IPS-15b (cell line): Measurements from ENCODE around the gene PARD6A.
A peak's percentile ranks its signal among the peaks of the same experiment; 100 is the strongest.

Experiments used
- H3K27me3 ChIP-seq: one replicate; pipeline ENCODE4 v1.6.1; 2013; ENCODE audit warnings: low read length; ENCODE audit not compliant: control insufficient read depth, insufficient read depth
- H3K36me3 ChIP-seq: one replicate; pipeline ENCODE4 v1.6.1; 2013; ENCODE audit warnings: low read length; ENCODE audit not compliant: control insufficient read depth, insufficient read depth
- H3K4me1 ChIP-seq: one replicate; pipeline ENCODE4 v1.6.1; 2013; ENCODE audit warnings: mild to moderate bottlenecking, low read length; ENCODE audit not compliant: control insufficient read depth, insufficient read depth
- H3K4me3 ChIP-seq: one replicate; pipeline ENCODE4 v1.5.1; 2013; ENCODE audit warnings: low read depth, low read length
- H3K9ac ChIP-seq: one replicate; pipeline ENCODE4 v1.6.1; 2013; ENCODE audit warnings: low read depth, mild to moderate bottlenecking, low read length
- H3K9me3 ChIP-seq: one replicate; pipeline ENCODE4 v1.6.1; 2013; ENCODE audit warnings: mild to moderate bottlenecking, low read length; ENCODE audit not compliant: control insufficient read depth, insufficient read depth

Gene PARD6A

DNA sequence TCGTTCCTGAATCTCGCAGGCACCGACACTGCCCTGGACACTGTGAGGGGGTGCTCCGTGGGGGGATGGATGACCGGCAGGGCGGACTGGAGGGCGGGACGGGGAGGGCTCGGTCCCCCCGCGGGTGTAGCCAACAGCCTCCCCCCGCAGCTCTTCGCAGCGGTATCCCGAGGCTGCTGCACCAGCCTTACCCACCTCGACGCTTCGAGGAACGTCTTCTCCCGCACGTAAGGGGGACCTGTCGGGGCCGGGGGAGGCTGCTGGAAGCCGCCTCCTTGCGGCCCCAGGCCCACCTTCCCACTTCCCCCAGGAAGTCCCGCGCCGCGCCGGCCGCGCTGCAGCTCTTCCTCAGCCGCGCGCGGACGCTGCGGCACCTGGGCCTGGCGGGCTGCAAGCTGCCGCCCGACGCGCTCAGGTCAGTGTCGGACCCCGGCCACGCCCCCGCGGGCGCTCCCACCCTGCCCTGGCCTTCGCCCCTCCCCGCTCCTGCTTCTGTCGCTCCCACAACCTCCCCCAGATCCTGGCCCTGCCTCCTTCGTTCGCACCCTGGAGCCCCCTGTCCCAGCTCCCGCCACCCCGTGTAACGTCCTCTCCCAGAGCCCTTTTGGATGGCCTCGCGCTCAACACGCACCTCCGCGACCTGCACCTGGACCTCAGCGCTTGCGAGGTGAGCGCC is 12.5 kb upstream of the PARD6A start:
- peaks cover 2% of the 10 kb centered on the region for H3K36me3 ChIP-seq
- H3K27me3 ChIP-seq, result peaks cover 5% of the 10 kb centered on the region
- no peaks in the 10 kb centered on the region for H3K9me3 ChIP-seq
- H3K4me1 ChIP-seq, result peaks cover 2% of the 10 kb centered on the region
- H3K4me3 ChIP-seq, result no peak overlapping the region
- H3K9ac ChIP-seq, result no peak overlapping the region

DNA sequence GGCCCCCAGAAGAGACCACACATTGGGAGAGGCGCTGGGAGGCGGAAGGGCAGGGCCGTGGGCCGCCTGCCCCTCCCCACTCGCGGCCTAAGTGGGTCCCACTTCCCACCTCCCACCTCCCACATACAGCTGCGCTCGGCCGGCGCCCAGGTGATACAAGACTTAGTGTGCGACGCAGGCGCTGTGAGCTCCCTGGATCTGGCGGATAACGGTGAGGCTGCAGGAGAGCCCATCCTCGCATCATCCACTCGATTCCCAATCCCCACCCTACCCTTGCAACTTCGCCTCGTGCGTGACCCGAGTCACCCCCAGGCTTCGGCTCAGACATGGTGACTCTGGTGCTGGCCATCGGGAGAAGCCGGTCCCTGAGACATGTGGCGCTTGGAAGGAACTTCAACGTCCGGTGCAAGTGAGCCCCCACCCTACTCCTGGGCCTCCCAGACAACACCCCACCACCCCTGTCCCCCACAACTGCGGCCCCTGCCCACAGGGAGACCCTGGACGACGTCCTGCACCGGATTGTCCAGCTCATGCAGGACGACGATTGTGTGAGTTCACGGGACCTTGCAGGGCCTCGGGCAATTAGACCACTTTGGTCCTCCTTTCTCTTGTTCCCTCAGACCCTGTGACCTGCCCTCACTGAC is 11.9 kb upstream of the PARD6A start:
- H3K9ac ChIP-seq, result no peak overlapping the region
- no peaks in the 10 kb centered on the region for H3K9me3 ChIP-seq
- peaks cover 5% of the 10 kb centered on the region for H3K27me3 ChIP-seq
- no peak overlapping the region for H3K4me3 ChIP-seq
- H3K36me3 ChIP-seq, result peaks cover 2% of the 10 kb centered on the region
- H3K4me1 ChIP-seq, result peaks cover 2% of the 10 kb centered on the region

DNA sequence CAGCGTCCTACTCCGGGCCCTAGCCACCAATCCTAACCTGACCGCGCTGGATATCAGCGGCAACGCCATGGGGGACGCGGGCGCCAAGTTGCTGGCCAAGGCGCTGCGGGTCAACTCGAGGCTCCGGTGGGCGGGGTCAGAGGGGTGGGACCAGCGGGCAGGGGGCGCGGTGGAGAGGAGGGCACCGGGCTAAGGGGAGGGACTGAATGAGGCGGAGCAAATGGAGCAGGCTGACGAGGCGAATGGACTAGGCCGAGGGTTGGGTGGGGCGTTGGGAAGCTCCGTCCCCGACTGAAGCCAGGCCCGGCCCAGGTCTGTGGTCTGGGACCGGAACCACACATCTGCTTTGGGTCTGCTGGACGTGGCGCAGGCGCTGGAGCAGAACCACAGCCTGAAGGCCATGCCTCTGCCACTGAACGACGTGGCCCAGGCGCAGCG is 11.2 kb upstream of the PARD6A start:
- Histone ChIP-seq H3K36me3 (peaks cover 2% of the 10 kb centered on the region), H3K27me3 (peaks cover 5% of the 10 kb centered on the region), H3K4me3 (no peak overlapping the region), H3K9me3 (no peaks in the 10 kb centered on the region), H3K4me1 (peaks cover 2% of the 10 kb centered on the region), H3K9ac (no peak overlapping the region)

DNA sequence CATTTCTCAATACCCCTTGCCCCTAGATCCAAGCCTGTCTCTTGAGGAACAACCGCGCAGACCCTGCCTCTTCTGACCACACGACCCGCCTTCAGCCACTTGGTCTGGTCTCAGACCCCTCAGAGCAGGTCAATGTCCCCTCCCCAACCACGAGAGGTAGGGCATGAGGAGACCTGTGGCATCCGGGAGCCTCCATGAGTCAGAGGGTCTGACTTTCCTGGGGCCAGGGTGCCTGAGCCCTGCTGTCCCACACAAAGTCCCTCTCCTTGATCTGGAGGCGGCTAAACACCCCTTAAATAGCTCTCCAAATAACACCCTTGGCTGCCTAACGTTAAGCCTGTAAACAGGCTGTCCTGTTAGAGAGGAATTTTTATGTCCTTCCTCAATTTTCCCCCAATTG is 10.7 kb upstream of the PARD6A start:
- Histone ChIP-seq H3K36me3 (peaks cover 2% of the 10 kb centered on the region), H3K9me3 (no peaks in the 10 kb centered on the region), H3K9ac (no peak overlapping the region), H3K4me3 (no peak overlapping the region), H3K27me3 (peaks cover 5% of the 10 kb centered on the region), H3K4me1 (peaks cover 2% of the 10 kb centered on the region)

DNA sequence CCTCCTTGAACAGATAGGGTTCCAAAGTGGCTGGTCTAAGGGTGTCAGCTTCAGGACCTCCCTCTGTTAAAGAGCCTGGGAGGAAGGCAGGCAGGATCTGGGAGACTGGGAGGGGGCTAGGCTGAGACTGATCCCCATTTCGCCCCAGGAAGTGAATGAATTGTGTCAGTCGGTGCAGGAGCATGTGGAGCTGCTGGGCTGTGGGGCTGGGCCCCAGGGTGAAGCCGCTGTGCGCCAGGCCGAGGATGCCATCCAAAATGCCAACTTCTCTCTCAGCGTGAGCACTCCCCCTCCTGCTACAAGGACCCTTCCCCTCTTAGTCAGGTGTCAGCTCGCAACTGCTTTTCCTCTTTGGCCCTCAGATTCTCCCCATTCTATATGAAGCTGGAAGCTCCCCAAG is 9.7 kb upstream of the PARD6A start:
- peaks cover 2% of the 10 kb centered on the region for H3K36me3 ChIP-seq
- peaks cover 5% of the 10 kb centered on the region for H3K27me3 ChIP-seq
- no peak overlapping the region for H3K9ac ChIP-seq

DNA sequence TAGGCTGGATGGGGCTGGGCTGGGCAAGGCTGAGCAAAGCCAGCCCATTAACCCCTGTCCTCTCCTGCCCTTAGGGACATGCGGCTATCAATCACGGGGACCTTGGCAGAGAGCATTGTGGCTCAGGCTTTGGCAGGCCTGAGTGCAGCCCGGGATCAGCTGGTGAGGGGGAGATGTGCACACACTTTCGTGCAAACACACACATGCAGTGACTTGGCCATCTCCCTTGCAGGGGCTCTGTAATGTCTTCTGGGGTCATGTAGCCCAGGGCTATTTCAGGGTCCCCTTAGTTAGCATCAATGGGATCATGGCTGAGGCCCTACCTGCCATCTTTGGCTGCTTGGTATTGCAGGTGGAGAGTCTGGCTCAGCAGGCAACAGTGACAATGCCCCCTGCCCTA is 8.9 kb upstream of the PARD6A start:
- peaks cover 2% of the 10 kb centered on the region for H3K4me1 ChIP-seq
- H3K9ac ChIP-seq, result no peak overlapping the region
- no peaks in the 10 kb centered on the region for H3K9me3 ChIP-seq
- H3K4me3 ChIP-seq, result no peak overlapping the region
- H3K36me3 ChIP-seq, result peaks cover 4% of the 10 kb centered on the region
- H3K27me3 ChIP-seq, result peaks cover 5% of the 10 kb centered on the region

More for the DNA sequence above, 9.7 kb upstream of the PARD6A start:
- Histone ChIP-seq H3K4me3 (no peak overlapping the region), H3K4me1 (peaks cover 2% of the 10 kb centered on the region), H3K9me3 (no peaks in the 10 kb centered on the region)

DNA sequence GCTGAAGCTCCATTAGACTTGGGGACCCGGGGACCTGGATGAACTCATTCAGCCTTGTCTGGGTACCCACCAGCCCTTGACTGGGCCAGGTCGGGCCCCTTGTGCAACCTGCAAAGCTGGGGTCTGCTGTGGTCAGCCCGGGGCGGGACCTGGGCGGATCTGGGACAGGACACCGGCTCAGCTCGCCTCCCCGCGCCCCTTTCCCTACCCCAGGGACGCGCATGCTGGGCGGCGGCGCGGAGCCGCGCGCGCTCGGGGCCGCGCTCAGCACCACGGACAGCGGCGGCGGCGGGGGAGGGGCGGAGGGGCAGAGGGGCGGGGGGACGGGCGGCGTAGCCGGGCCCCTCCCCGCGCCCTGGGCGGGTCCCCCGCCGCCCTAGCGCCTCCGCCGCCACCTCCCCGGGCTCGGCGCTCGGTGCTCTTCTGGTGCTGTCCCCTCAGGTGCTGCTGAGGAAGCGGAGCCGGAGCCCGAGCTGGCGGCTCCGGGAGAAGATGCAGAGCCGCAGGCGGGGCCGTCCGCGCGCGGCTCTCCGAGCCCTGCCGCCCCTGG is 8.1 kb upstream of the PARD6A start:
- Histone ChIP-seq H3K36me3 (peaks cover 3% of the 10 kb centered on the region), H3K4me1 (peaks cover 2% of the 10 kb centered on the region), H3K9me3 (no peaks in the 10 kb centered on the region), H3K27me3 (peaks cover 5% of the 10 kb centered on the region), H3K4me3 (peak overlapping the region; percentile 64), H3K9ac (no peak overlapping the region)

DNA sequence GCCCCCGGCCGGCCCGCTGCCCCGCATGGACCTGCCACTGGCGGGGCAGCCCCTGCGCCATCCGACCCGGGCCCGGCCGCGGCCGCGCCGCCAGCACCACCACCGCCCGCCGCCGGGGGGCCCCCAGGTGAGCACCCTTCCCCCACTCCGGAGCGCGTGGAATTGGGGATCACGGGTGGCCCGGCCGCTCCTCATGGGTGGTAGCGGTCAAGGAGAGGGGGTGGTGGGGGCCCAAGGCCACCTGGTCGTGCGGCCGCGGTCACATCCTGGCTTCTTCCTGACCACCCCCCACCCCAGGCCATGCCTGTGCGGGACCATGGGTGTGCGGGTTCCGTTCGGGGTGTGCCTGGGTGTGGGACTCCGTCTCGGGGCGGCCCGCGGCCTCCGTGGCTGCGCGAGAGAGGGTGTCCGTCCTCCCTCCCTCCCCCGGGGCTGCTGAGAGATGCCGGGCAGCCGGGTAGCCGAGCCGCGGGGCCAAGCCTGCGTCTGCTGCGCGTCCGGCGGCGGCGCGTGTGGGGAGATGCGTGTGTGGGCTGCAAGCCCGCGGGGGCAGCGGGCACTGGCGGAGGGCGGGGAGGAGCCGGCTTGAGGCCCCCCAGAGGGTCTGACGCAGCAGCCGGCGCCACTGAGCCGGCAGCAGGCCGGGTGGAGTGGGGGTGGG is 7.5 kb upstream of the PARD6A start:
- Histone ChIP-seq H3K9ac (no peak overlapping the region), H3K4me3 (peak overlapping the region; percentile 64), H3K27me3 (peaks cover 3% of the 10 kb centered on the region), H3K36me3 (peaks cover 3% of the 10 kb centered on the region), H3K4me1 (peaks cover 2% of the 10 kb centered on the region), H3K9me3 (no peaks in the 10 kb centered on the region)

DNA sequence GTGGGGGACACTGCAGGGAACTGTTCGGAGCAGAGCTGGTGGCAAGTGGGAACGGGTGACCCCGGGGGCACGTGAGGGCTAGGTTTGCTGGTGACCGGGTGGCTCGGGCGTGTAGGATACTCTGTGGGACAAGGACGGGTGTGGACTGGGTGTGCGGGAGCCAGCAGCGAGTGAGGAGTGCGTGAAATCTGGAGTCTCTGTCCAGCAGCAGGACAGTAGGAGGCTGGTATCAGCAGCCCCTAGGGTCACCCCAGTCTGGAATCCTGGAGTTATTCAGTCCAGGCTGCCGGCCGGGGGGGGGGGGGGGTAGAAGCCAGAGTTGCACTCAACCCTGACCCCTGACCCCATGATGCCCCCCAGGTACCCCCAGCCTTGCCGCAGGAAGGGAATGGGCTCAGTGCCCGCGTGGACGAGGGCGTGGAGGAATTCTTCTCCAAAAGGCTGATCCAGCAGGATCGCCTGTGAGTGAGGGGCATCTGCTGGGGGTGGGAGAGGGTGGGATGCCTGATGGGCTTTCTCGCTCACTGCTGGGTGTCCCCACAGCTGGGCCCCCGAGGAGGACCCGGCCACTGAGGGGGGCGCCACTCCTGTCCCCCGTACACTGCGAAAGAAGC is 6.9 kb upstream of the PARD6A start:
- no peak overlapping the region for H3K9ac ChIP-seq

DNA sequence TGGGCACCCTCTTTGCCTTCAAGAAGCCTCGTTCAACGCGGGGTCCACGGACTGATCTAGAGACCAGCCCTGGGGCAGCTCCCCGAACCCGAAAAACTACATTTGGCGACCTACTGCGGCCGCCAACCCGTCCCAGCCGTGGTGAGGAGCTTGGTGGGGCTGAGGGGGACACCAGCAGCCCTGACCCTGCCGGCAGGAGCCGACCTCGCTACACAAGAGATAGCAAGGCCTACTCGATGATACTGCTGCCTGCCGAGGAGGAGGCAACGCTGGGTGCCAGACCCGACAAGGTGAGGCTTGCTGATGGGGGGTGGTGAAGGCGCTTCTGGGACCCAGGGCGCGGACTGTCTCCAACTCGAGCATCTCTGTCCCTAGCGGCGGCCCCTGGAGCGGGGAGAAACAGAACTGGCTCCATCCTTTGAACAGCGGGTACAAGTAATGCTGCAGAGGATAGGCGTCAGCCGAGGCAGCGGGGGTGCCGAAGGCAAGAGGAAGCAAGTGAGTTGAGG is 6.3 kb upstream of the PARD6A start:
- H3K9me3 ChIP-seq, result no peaks in the 10 kb centered on the region
- H3K36me3 ChIP-seq, result peaks cover 12% of the 10 kb centered on the region
- peaks cover 4% of the 10 kb centered on the region for H3K4me1 ChIP-seq
- H3K4me3 ChIP-seq, result no peak overlapping the region
- H3K27me3 ChIP-seq, result peaks cover 3% of the 10 kb centered on the region
- H3K9ac ChIP-seq, result no peak overlapping the region

More for the DNA sequence above, 6.9 kb upstream of the PARD6A start:
- Histone ChIP-seq H3K9me3 (no peaks in the 10 kb centered on the region), H3K27me3 (peaks cover 1% of the 10 kb centered on the region), H3K4me3 (peak overlapping the region; percentile 64), H3K4me1 (peaks cover 2% of the 10 kb centered on the region), H3K36me3 (peaks cover 8% of the 10 kb centered on the region)

DNA sequence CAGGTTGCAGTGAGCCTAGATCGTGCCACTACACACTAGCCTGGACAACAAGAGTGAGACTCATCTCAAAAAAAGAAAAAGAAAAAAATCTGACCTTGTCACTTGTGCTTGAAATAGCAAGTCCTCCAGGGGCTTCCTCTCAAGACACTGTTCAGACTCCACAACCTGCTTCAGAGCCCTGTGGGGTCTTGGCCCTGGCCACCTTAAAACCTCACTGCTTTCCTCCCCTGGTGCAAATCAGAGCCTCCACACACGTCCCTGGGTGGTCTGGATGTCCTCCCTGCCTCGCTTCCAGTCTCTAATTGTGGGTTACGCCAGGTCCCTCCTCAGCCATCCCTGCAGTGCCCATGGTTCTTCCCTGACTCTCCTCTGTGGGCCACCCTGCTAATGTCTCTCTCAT is 5.4 kb upstream of the PARD6A start:
- Histone ChIP-seq H3K36me3 (peaks cover 12% of the 10 kb centered on the region), H3K9ac (no peak overlapping the region), H3K9me3 (no peaks in the 10 kb centered on the region), H3K27me3 (peaks cover 3% of the 10 kb centered on the region), H3K4me3 (no peak overlapping the region), H3K4me1 (peaks cover 2% of the 10 kb centered on the region)
